Aorta (tissue), 5 donors: ENCODE results near the gene PLBD1. TPM values are rescaled to one million over a fixed set of nuclear protein-coding genes. Genes with fewer than 3 reads are reported as not detected.

Source experiments
- ATAC-seq: fragments of 200-7000 bp; cut with Tn5 transposase; one replicate; pipeline ENCODE4 v1.9.1; 2022; ENCODE audit warnings: moderate library complexity; ENCODE audit not compliant: low FRiP score
- DNase-seq, 2 donors: peaks; one replicate each; pipeline ENCODE4 v3.0.0-alpha.2; 2020
- H3K27ac ChIP-seq, 2 donors: one replicate each; pipeline ENCODE4 v1.5.1; 2013; ENCODE audit warnings: low read length in 2 of 2, mild to moderate bottlenecking in 2 of 2, moderate library complexity in 2 of 2, control low read depth in 1 of 2, inconsistent platforms in 1 of 2, low read depth in 1 of 2
- H3K27me3 ChIP-seq, 2 donors: one replicate each; pipeline ENCODE4 v1.6.1; 2013; ENCODE audit warnings: control low read depth in 1 of 2, low read length in 1 of 2, mild to moderate bottlenecking in 1 of 2, moderate library complexity in 1 of 2; ENCODE audit not compliant: insufficient read depth in 2 of 2, control insufficient read depth in 1 of 2
- H3K36me3 ChIP-seq, 2 donors: one replicate each; pipeline ENCODE4 v1.6.1; 2013; ENCODE audit warnings: control low read depth in 1 of 2, low read length in 1 of 2, mild to moderate bottlenecking in 1 of 2; ENCODE audit not compliant: insufficient read depth in 2 of 2, control insufficient read depth in 1 of 2
- H3K4me1 ChIP-seq, 2 donors: one replicate each; pipeline ENCODE4 v1.6.1; 2013; ENCODE audit warnings: low read length in 2 of 2, control low read depth in 1 of 2, mild to moderate bottlenecking in 1 of 2, moderate library complexity in 1 of 2; ENCODE audit not compliant: insufficient read depth in 2 of 2, control insufficient read depth in 1 of 2
- H3K4me3 ChIP-seq, 2 donors: one replicate each; pipeline ENCODE4 v1.5.1; 2013; ENCODE audit warnings: low read length in 2 of 2, control low read depth in 1 of 2, mild to moderate bottlenecking in 1 of 2
- H3K9me3 ChIP-seq: one replicate; pipeline ENCODE4 v1.6.1; 2013; ENCODE audit warnings: mild to moderate bottlenecking, low read length; ENCODE audit not compliant: control insufficient read depth
- WGBS, 2 donors: extraction: QIAGEN DNeasy Blood & Tissue Kit; methylation state at CpG; one replicate each; pipeline ENCODE4 v1.1.7; 2013; 5-methylcytosine and 5-hydroxymethylcytosine counted together
- intact Hi-C, 2 donors: fragments of 100-400 bp; cut with DNase I; formaldehyde crosslinking; loops; one replicate each; pipeline versions ENCODE4 v1.14.2 to v1.15.0; 2022
- polyA plus RNA-seq, 2 donors: library from polyadenylated mRNA; stranded (reverse); fragments of 200-250 nt; gene quantifications; one replicate each; pipeline ENCODE4 v1.2.3, GENCODE V29; 2013
- total RNA-seq, 2 donors: library from RNA; stranded (reverse); fragmentation: NEBNext Ultra II Directional; extraction: Animal tissue kit (Norgen Biotek cat#: 25700); gene quantifications; one replicate each; pipeline ENCODE4 v1.2.1, GENCODE V29; 2021
- donor health status: healthy with polysubstance abuse.
- donor health status: Bipolar disorder and iron deficiency.
- donor health status: DM: no; HTN: no; CAD: no.
- donor health status: DM: no; HTN: no; CAD: no.
- donor health status: DM: yes; HTN: yes; CAD: no.

PLBD1 gene
- total and polyA plus RNA-seq, 4 donors: 3.0 to 24.8 (median 8.9) TPM

GRCh38 chr12:14558473-14558959, 9.2 kb downstream of the PLBD1 start:
- no peak overlapping the region for H3K27ac ChIP-seq
- 57 to 60% methylated on average over 4 of the region's 4 CpGs for WGBS, 2 donors
- no peak overlapping the region for H3K4me3 ChIP-seq
- no peaks in the 10 kb centered on the region for H3K9me3 ChIP-seq
- DNase-seq (no peak), ATAC-seq (no peak)
- H3K4me1 ChIP-seq: no peaks in the 10 kb centered on the region
- H3K27me3 ChIP-seq: no peaks in the 10 kb centered on the region
- intact Hi-C loops: no loop called here
- H3K36me3 ChIP-seq: no peaks in the 10 kb centered on the region

GRCh38 chr12:14557966-14558365, 9.7 kb downstream of the PLBD1 start:
- no peak for ATAC-seq
- H3K4me3 ChIP-seq: no peak overlapping the region
- no peaks in the 10 kb centered on the region for H3K36me3 ChIP-seq
- intact Hi-C loops: no loop called here
- H3K27me3 ChIP-seq: no peaks in the 10 kb centered on the region
- DNase-seq: no peak
- no peak overlapping the region for H3K27ac ChIP-seq
- WGBS, 2 donors: 78 to 86% methylated on average over 8 of the region's 8 CpGs
- no peaks in the 10 kb centered on the region for H3K9me3 ChIP-seq
- H3K4me1 ChIP-seq: no peaks in the 10 kb centered on the region

- no peaks in the 10 kb centered on the region for H3K4me1 ChIP-seq
- H3K27ac ChIP-seq: no peak overlapping the region
- H3K36me3 ChIP-seq: no peaks in the 10 kb centered on the region
- DNase-seq (peak; percentile 88 to 91), ATAC-seq (peak; percentile 81)
- intact Hi-C loops: no loop called here
- H3K27me3 ChIP-seq: no peaks in the 10 kb centered on the region
- H3K4me3 ChIP-seq: no peak overlapping the region
- WGBS, 2 donors: 21% methylated on average over 9 of the region's 9 CpGs
- H3K9me3 ChIP-seq: no peaks in the 10 kb centered on the region
Measured at GRCh38 chr12:14554281-14555007, 13.2 kb downstream of the PLBD1 start.

GRCh38 chr12:14548609-14549008, 19.1 kb downstream of the PLBD1 start:
- H3K27ac ChIP-seq: no peak overlapping the region
- no peaks in the 10 kb centered on the region for H3K4me1 ChIP-seq
- DNase-seq: no peak
- H3K27me3 ChIP-seq: no peaks in the 10 kb centered on the region
- no peak for ATAC-seq
- H3K4me3 ChIP-seq: no peak overlapping the region
- H3K36me3 ChIP-seq: no peaks in the 10 kb centered on the region
- intact Hi-C loops: no loop called here
- WGBS, 2 donors: 96% methylated on average over 6 of the region's 6 CpGs
- H3K9me3 ChIP-seq: no peaks in the 10 kb centered on the region

GRCh38 chr12:14547571-14547970, 20.1 kb downstream of the PLBD1 start:
- ATAC-seq: no peak
- 97 to 99% methylated on average over 4 of the region's 4 CpGs for WGBS, 2 donors
- no peak overlapping the region for H3K27ac ChIP-seq

GRCh38 chr12:14545144-14546124, 22.2 kb downstream of the PLBD1 start:
- DNase-seq: no peak
- 80 to 83% methylated on average over 7 of the region's 7 CpGs for WGBS, 2 donors
- no peaks in the 10 kb centered on the region for H3K4me1 ChIP-seq
- H3K27me3 ChIP-seq: no peaks in the 10 kb centered on the region
- ATAC-seq: no peak
- no peak overlapping the region for H3K27ac ChIP-seq
- intact Hi-C loops: no loop called here
- no peaks in the 10 kb centered on the region for H3K36me3 ChIP-seq
- H3K4me3 ChIP-seq: no peak overlapping the region
- no peaks in the 10 kb centered on the region for H3K9me3 ChIP-seq

More at GRCh38 chr12:14547571-14547970, 20.1 kb downstream of the PLBD1 start:
- Histone ChIP-seq H3K36me3 (no peaks in the 10 kb centered on the region), H3K4me1 (no peaks in the 10 kb centered on the region), H3K9me3 (no peaks in the 10 kb centered on the region), H3K4me3 (no peak overlapping the region), H3K27me3 (no peaks in the 10 kb centered on the region)
- intact Hi-C loops: no loop called here
- no peak for DNase-seq

GRCh38 chr12:14540801-14541462, 26.8 kb downstream of the PLBD1 start:
- 64 to 67% methylated on average over 4 of the region's 4 CpGs for WGBS, 2 donors
- no peaks in the 10 kb centered on the region for H3K27me3 ChIP-seq
- H3K9me3 ChIP-seq: no peaks in the 10 kb centered on the region
- ATAC-seq (no peak), DNase-seq (no peak)
- H3K36me3 ChIP-seq: no peaks in the 10 kb centered on the region
- no peaks in the 10 kb centered on the region for H3K4me1 ChIP-seq
- no peak overlapping the region for H3K4me3 ChIP-seq
- no peak overlapping the region for H3K27ac ChIP-seq
- intact Hi-C loops: no loop called here

GRCh38 chr12:14537088-14537487, 30.6 kb downstream of the PLBD1 start:
- Histone ChIP-seq H3K27me3 (no peaks in the 10 kb centered on the region), H3K9me3 (no peaks in the 10 kb centered on the region), H3K4me1 (no peaks in the 10 kb centered on the region), H3K36me3 (no peaks in the 10 kb centered on the region), H3K27ac (no peak overlapping the region), H3K4me3 (no peak overlapping the region)
- intact Hi-C loops: no loop called here
- 97 to 98% methylated on average over 5 of the region's 5 CpGs for WGBS, 2 donors
- ATAC-seq (no peak), DNase-seq (no peak)
